WTC11 (cell line): Measurements from ENCODE around the gene PCDHGA4.

ENCODE experiments used
- CREB1 ChIP-seq: sonication (generic); formaldehyde crosslinking; IDR thresholded peaks from 2 replicates; pipeline ENCODE4 v1.8.0; 2023; ENCODE audit warnings: mild to moderate bottlenecking, missing genetic modification reagents
- ETV6 ChIP-seq: sonication (generic); formaldehyde crosslinking; IDR thresholded peaks from 2 replicates; pipeline ENCODE4 v1.8.1; 2022; ENCODE audit warnings: mild to moderate bottlenecking, missing genetic modification reagents
- FOXJ3 ChIP-seq: sonication (generic); formaldehyde crosslinking; IDR thresholded peaks from 2 replicates; pipeline ENCODE4 v1.9.0; 2021; ENCODE audit warnings: missing genetic modification reagents, mild to moderate bottlenecking, borderline replicate concordance
- IRF2 ChIP-seq: sonication (generic); formaldehyde crosslinking; IDR thresholded peaks from 2 replicates; pipeline ENCODE4 v1.8.0; 2022; ENCODE audit warnings: low read depth, missing genetic modification reagents, borderline replicate concordance
- RELA ChIP-seq: sonication (generic); formaldehyde crosslinking; IDR thresholded peaks from 2 replicates; pipeline ENCODE4 v1.8.1; 2022; ENCODE audit warnings: missing genetic modification reagents, mild to moderate bottlenecking, borderline replicate concordance
- SP1 ChIP-seq: sonication (generic); formaldehyde crosslinking; conservative IDR thresholded peaks from 2 replicates; pipeline ENCODE4 v1.8.1; 2022; ENCODE audit warnings: missing genetic modification reagents
- ZBTB21 ChIP-seq: sonication (generic); formaldehyde crosslinking; IDR thresholded peaks from 2 replicates; pipeline ENCODE4 v1.8.1; 2023; ENCODE audit warnings: mild to moderate bottlenecking, missing genetic modification reagents, borderline replicate concordance
- ZNF121 ChIP-seq: sonication (generic); formaldehyde crosslinking; IDR thresholded peaks from 2 replicates; pipeline ENCODE4 v1.8.0; 2023; ENCODE audit warnings: missing genetic modification reagents
- ZNF317 ChIP-seq: sonication (generic); formaldehyde crosslinking; IDR thresholded peaks from 2 replicates; pipeline ENCODE4 v1.8.1; 2023; ENCODE audit warnings: low read depth, mild to moderate bottlenecking, moderate library complexity, missing genetic modification reagents, borderline replicate concordance
- TF ChIP-seq, protein P1 (sequence below): fragments of 200-600 bp; IDR thresholded peaks from 2 replicates; pipeline ENCODE4 v1.8.0; 2022; ENCODE audit warnings: antibody characterized with exemption
- TF ChIP-seq, protein P2 (sequence below): sonication (generic); formaldehyde crosslinking; IDR thresholded peaks from 2 replicates; pipeline ENCODE4 v1.8.1; 2023; ENCODE audit warnings: mild to moderate bottlenecking, missing genetic modification reagents, moderate library complexity
- TF ChIP-seq, protein P3 (sequence below): sonication (generic); formaldehyde crosslinking; IDR thresholded peaks from 2 replicates; pipeline ENCODE4 v1.8.1; 2022; ENCODE audit warnings: low read depth, missing genetic modification reagents, borderline replicate concordance
- TF ChIP-seq, protein P4 (sequence below): fragments of 250-450 bp; sonication (Bioruptor Pico); IDR thresholded peaks from 2 replicates; pipeline ENCODE4 v1.9.0; 2021; ENCODE audit warnings: moderate library complexity, mild to moderate bottlenecking, inconsistent platforms, borderline replicate concordance

DNA sequence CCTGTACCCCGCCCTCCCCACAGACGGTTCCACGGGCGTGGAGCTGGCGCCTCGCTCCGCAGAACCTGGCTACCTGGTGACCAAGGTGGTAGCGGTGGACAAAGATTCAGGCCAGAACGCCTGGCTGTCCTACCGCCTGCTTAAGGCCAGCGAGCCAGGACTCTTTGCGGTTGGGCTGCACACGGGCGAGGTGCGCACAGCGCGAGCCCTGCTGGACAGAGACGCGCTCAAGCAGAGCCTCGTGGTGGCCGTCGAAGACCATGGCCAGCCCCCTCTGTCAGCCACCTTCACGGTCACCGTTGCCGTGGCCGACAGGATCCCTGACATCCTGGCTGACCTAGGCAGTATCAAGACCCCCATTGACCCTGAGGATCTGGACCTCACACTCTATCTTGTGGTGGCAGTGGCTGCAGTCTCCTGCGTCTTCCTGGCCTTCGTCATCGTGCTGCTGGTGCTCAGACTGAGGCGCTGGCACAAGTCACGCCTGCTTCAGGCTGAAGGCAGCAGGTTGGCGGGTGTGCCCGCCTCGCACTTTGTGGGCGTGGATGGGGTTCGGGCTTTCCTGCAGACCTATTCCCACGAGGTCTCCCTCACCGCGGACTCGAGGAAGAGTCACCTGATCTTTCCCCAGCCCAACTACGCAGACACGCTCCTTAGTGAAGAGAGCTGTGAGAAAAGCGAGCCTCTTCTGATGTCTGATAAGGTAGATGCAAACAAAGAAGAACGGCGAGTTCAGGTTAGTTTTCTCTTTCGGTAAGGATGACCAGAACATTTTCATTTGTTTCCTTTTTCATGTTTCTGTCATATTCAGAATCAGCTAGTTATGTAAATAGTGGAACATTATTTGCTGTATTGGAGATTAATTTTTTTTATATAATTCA is 11.4 kb downstream of the PCDHGA4 start:
- TF ChIP-seq, protein P1, sequence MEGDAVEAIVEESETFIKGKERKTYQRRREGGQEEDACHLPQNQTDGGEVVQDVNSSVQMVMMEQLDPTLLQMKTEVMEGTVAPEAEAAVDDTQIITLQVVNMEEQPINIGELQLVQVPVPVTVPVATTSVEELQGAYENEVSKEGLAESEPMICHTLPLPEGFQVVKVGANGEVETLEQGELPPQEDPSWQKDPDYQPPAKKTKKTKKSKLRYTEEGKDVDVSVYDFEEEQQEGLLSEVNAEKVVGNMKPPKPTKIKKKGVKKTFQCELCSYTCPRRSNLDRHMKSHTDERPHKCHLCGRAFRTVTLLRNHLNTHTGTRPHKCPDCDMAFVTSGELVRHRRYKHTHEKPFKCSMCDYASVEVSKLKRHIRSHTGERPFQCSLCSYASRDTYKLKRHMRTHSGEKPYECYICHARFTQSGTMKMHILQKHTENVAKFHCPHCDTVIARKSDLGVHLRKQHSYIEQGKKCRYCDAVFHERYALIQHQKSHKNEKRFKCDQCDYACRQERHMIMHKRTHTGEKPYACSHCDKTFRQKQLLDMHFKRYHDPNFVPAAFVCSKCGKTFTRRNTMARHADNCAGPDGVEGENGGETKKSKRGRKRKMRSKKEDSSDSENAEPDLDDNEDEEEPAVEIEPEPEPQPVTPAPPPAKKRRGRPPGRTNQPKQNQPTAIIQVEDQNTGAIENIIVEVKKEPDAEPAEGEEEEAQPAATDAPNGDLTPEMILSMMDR = no peak
- TF ChIP-seq RELA = no peak
- TF ChIP-seq, protein P2, sequence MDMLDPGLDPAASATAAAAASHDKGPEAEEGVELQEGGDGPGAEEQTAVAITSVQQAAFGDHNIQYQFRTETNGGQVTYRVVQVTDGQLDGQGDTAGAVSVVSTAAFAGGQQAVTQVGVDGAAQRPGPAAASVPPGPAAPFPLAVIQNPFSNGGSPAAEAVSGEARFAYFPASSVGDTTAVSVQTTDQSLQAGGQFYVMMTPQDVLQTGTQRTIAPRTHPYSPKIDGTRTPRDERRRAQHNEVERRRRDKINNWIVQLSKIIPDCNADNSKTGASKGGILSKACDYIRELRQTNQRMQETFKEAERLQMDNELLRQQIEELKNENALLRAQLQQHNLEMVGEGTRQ (CRISPR knock-in tag) = no peak
- TF ChIP-seq ZBTB21 (CRISPR knock-in tag) = no peak
- TF ChIP-seq SP1 (CRISPR knock-in tag) = no peak
- TF ChIP-seq, protein P3, sequence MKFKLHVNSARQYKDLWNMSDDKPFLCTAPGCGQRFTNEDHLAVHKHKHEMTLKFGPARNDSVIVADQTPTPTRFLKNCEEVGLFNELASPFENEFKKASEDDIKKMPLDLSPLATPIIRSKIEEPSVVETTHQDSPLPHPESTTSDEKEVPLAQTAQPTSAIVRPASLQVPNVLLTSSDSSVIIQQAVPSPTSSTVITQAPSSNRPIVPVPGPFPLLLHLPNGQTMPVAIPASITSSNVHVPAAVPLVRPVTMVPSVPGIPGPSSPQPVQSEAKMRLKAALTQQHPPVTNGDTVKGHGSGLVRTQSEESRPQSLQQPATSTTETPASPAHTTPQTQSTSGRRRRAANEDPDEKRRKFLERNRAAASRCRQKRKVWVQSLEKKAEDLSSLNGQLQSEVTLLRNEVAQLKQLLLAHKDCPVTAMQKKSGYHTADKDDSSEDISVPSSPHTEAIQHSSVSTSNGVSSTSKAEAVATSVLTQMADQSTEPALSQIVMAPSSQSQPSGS (CRISPR knock-in tag) = no peak
- no peak for TF ChIP-seq ZNF317 (CRISPR knock-in tag)
- no peak for TF ChIP-seq ETV6 (CRISPR knock-in tag)
- TF ChIP-seq, protein P4, sequence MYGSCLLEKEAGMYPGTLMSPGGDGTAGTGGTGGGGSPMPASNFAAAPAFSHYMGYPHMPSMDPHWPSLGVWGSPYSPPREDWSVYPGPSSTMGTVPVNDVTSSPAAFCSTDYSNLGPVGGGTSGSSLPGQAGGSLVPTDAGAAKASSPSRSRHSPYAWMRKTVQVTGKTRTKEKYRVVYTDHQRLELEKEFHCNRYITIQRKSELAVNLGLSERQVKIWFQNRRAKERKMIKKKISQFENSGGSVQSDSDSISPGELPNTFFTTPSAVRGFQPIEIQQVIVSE (CRISPR knock-in tag) = no peak
- TF ChIP-seq CREB1 (CRISPR knock-in tag) = no peak
- no peak for TF ChIP-seq FOXJ3 (CRISPR knock-in tag)
- no peak for TF ChIP-seq ZNF121 (CRISPR knock-in tag)
- TF ChIP-seq IRF2 = no peak
